ENCODE results near the gene FMOD.

FMOD gene

GRCh38 chr1:203390298-203390697 is 39.4 kb upstream of the FMOD start:
- no peaks in the 10 kb centered on the region for H4K20me1 ChIP-seq (ENCODE audit: insufficient read depth, low read length, poor library complexity, severe bottlenecking)
- no peaks in the 10 kb centered on the region for H3K79me2 ChIP-seq (ENCODE audit: insufficient read depth, low read length)
- H3K9me3 ChIP-seq (ENCODE audit: insufficient read depth, low read depth, low read length): no peaks in the 10 kb centered on the region
- no peak for TF ChIP-seq EZH2phosphoT487 (IDR thresholded peaks at IDR 0.05; ENCODE audit: borderline replicate concordance)
- no peak for TF ChIP-seq CTCF (conservative IDR thresholded peaks at IDR 0.05; ENCODE audit: low read length)
- no peak overlapping the region for H2AFZ ChIP-seq (ENCODE audit: low read length)
- no peak overlapping the region for H3K4me3 ChIP-seq (ENCODE audit: low read length, poor library complexity, severe bottlenecking)
- H3K36me3 ChIP-seq (ENCODE audit: insufficient read depth, low read length): no peaks in the 10 kb centered on the region
- H3K4me1 ChIP-seq (ENCODE audit: insufficient read depth, low read length, poor library complexity, severe bottlenecking): no peaks in the 10 kb centered on the region
- H3K4me2 ChIP-seq (ENCODE audit: low read depth, low read length, poor library complexity, severe bottlenecking): no peak overlapping the region
- H3K27me3 ChIP-seq (ENCODE audit: insufficient read depth, low read length, poor library complexity, severe bottlenecking): no peaks in the 10 kb centered on the region
- H3K9ac ChIP-seq (ENCODE audit: low read depth, low read length, poor library complexity, severe bottlenecking): no peak overlapping the region
- no peaks in the 10 kb centered on the region for H3K9me2 ChIP-seq (replicated peaks; ENCODE audit: low read depth, low read length)
- no peaks in the 10 kb centered on the region for H3F3A ChIP-seq (ENCODE audit: low read depth)

- H3K4me2 ChIP-seq (ENCODE audit: low read depth, low read length, poor library complexity, severe bottlenecking): no peak overlapping the region
- no peak overlapping the region for H2AFZ ChIP-seq (ENCODE audit: low read length)
- no peaks in the 10 kb centered on the region for H3K36me3 ChIP-seq (ENCODE audit: insufficient read depth, low read length)
- no peaks in the 10 kb centered on the region for H3F3A ChIP-seq (ENCODE audit: low read depth)
- no peaks in the 10 kb centered on the region for H3K4me1 ChIP-seq (ENCODE audit: insufficient read depth, low read length, poor library complexity, severe bottlenecking)
- no peaks in the 10 kb centered on the region for H3K9me3 ChIP-seq (ENCODE audit: insufficient read depth, low read depth, low read length)
- H3K79me2 ChIP-seq (ENCODE audit: insufficient read depth, low read length): no peaks in the 10 kb centered on the region
- H4K20me1 ChIP-seq (ENCODE audit: insufficient read depth, low read length, poor library complexity, severe bottlenecking): no peaks in the 10 kb centered on the region
- H3K4me3 ChIP-seq (ENCODE audit: low read length, poor library complexity, severe bottlenecking): no peak overlapping the region
- H3K27me3 ChIP-seq (ENCODE audit: insufficient read depth, low read length, poor library complexity, severe bottlenecking): no peaks in the 10 kb centered on the region
- no peak for TF ChIP-seq EZH2phosphoT487 (IDR thresholded peaks at IDR 0.05; ENCODE audit: borderline replicate concordance)
- no peak for TF ChIP-seq CTCF (conservative IDR thresholded peaks at IDR 0.05; ENCODE audit: low read length)
- H3K9me2 ChIP-seq (replicated peaks; ENCODE audit: low read depth, low read length): no peaks in the 10 kb centered on the region
- no peak overlapping the region for H3K9ac ChIP-seq (ENCODE audit: low read depth, low read length, poor library complexity, severe bottlenecking)
Observed at GRCh38 chr1:203388683-203389082, 37.8 kb upstream of the FMOD start.

GRCh38 chr1:203382026-203382425 is 31.1 kb upstream of the FMOD start:
- Histone ChIP-seq H3K4me1 (ENCODE audit: insufficient read depth, low read length, poor library complexity, severe bottlenecking) (no peaks in the 10 kb centered on the region), H3K4me2 (ENCODE audit: low read depth, low read length, poor library complexity, severe bottlenecking) (no peak overlapping the region), H3K4me3 (ENCODE audit: low read length, poor library complexity, severe bottlenecking) (no peak overlapping the region), H3K27me3 (ENCODE audit: insufficient read depth, low read length, poor library complexity, severe bottlenecking) (no peaks in the 10 kb centered on the region), H3K9me3 (ENCODE audit: insufficient read depth, low read depth, low read length) (no peaks in the 10 kb centered on the region), H3K36me3 (ENCODE audit: insufficient read depth, low read length) (no peaks in the 10 kb centered on the region), H3K9me2 (replicated peaks; ENCODE audit: low read depth, low read length) (no peaks in the 10 kb centered on the region), H3K79me2 (ENCODE audit: insufficient read depth, low read length) (no peaks in the 10 kb centered on the region), H3K9ac (ENCODE audit: low read depth, low read length, poor library complexity, severe bottlenecking) (no peak overlapping the region), H2AFZ (ENCODE audit: low read length) (no peak overlapping the region), H3F3A (ENCODE audit: low read depth) (no peaks in the 10 kb centered on the region), H4K20me1 (ENCODE audit: insufficient read depth, low read length, poor library complexity, severe bottlenecking) (no peaks in the 10 kb centered on the region)
- TF ChIP-seq EZH2phosphoT487 (IDR thresholded peaks at IDR 0.05; ENCODE audit: borderline replicate concordance): no peak
- no peak for TF ChIP-seq CTCF (conservative IDR thresholded peaks at IDR 0.05; ENCODE audit: low read length)

Data from Loucy (cell line).